Gastroesophageal sphincter (tissue), 4 donors: ENCODE measurements around the gene TRIO. TPM values are rescaled to one million over a fixed set of nuclear protein-coding genes. Genes with fewer than 3 reads are reported as not detected.

Source experiments
- ATAC-seq: fragments of 150-250 bp; one replicate; pipeline ENCODE4 v1.9.1; 2016; ENCODE audit warnings: mild to moderate bottlenecking, moderate library complexity
- H3K27ac ChIP-seq, 4 donors: fragments of 200-600 bp; sonication (generic) in 3 of 4; 1 replicate in 3 of 4; 2 replicates in 1 of 4; pipeline ENCODE4 v1.5.1; 2016 to 2019
- H3K27me3 ChIP-seq: fragments of 200-600 bp; sonication (generic); one replicate; pipeline ENCODE4 v1.5.1; 2019
- H3K36me3 ChIP-seq, 2 donors: fragments of 200-600 bp; sonication (generic); one replicate each; pipeline ENCODE4 v1.5.1; 2019; ENCODE audit warnings: control low read depth in 1 of 2
- H3K4me1 ChIP-seq, 3 donors: fragments of 200-600 bp; sonication (generic); 1 replicate in 2 of 3; 2 replicates in 1 of 3; pipeline ENCODE4 v1.5.1; 2016 to 2019; ENCODE audit warnings: control low read depth in 2 of 3
- H3K4me3 ChIP-seq, 2 donors: fragments of 200-600 bp; sonication (generic); one replicate each; pipeline ENCODE4 v1.5.1; 2019; ENCODE audit warnings: mild to moderate bottlenecking in 1 of 2, moderate library complexity in 1 of 2
- H3K9me3 ChIP-seq, 3 donors: fragments of 200-600 bp; sonication (generic); one replicate each; pipeline ENCODE4 v1.5.1; 2017 to 2019; ENCODE audit warnings: control low read depth in 2 of 3
- EP300 ChIP-seq: sonication (generic); formaldehyde crosslinking; IDR thresholded peaks from one replicate; pipeline ENCODE4 v1.6.1; 2017; ENCODE audit warnings: antibody characterized with exemption, mild to moderate bottlenecking
- POLR2A ChIP-seq, 2 donors: fragments of 450-650 bp; IDR thresholded peaks; one replicate each; pipeline ENCODE4 v1.6.1; 2017; ENCODE audit warnings: antibody characterized with exemption in 2 of 2, mild to moderate bottlenecking in 2 of 2, moderate library complexity in 1 of 2
- POLR2AphosphoS5 ChIP-seq: sonication (generic); formaldehyde crosslinking; IDR thresholded peaks from one replicate; pipeline ENCODE4 v1.6.1; 2017; ENCODE audit warnings: antibody characterized with exemption
- WGBS, 2 donors: methylation state at CpG; one replicate each; pipeline ENCODE4 v1.1.5; 2018; ENCODE audit warnings: low coverage in 1 of 2; 5-methylcytosine and 5-hydroxymethylcytosine counted together
- total RNA-seq, 4 donors: library from RNA; depleted of rRNA; stranded (reverse); fragments of >200 nt; gene quantifications; one replicate each; pipeline ENCODE4 v1.1.0, GENCODE V29; 2016
- TF ChIP-seq, protein P1 (sequence below), 4 experiments: fragments of 200-600 bp in 2 of 4; fragments of 450-650 bp in 2 of 4; sonication (generic) in 1 of 4; IDR thresholded peaks; one replicate each; pipeline ENCODE4 v1.5.1; 2017 to 2019; ENCODE audit warnings: antibody characterized with exemption in 4 of 4, mild to moderate bottlenecking in 2 of 4, moderate library complexity in 2 of 4

Gene TRIO
- total RNA-seq, 4 donors from 2014 or later = 69.2 to 257 (median 172) TPM

DNA sequence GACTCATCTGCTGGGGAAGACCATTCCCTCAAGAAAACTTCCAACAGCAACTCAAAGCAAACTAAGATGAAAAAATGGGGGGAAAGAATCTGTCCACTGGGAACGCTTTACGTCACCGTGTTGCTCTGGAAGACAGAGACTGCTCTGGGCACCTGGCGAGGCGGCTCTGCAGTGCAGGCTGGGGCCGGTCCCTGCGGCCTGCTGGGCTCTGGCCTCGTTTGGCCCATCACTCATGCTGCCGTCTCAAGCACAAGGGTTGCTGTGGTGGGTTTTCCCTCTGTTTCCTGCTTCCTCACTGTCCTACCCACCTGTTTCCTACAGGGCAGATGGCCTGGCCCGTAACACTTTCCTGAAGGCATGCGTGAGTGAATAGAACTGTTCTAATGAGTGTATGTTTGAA is 345.6 kb downstream of the TRIO start:
- no peak overlapping the region for H3K27ac ChIP-seq
- H3K4me3 ChIP-seq = no peak overlapping the region
- WGBS, 2 donors = 80 to 85% methylated on average over 1 to 4 of the region's 11 CpGs
- no peaks in the 10 kb centered on the region for H3K9me3 ChIP-seq
- no peak for ATAC-seq
- peaks cover 0 to 100% of the 10 kb centered on the region in 2 donors for H3K36me3 ChIP-seq
- TF ChIP-seq POLR2AphosphoS5 = no peak
- TF ChIP-seq, protein P1, sequence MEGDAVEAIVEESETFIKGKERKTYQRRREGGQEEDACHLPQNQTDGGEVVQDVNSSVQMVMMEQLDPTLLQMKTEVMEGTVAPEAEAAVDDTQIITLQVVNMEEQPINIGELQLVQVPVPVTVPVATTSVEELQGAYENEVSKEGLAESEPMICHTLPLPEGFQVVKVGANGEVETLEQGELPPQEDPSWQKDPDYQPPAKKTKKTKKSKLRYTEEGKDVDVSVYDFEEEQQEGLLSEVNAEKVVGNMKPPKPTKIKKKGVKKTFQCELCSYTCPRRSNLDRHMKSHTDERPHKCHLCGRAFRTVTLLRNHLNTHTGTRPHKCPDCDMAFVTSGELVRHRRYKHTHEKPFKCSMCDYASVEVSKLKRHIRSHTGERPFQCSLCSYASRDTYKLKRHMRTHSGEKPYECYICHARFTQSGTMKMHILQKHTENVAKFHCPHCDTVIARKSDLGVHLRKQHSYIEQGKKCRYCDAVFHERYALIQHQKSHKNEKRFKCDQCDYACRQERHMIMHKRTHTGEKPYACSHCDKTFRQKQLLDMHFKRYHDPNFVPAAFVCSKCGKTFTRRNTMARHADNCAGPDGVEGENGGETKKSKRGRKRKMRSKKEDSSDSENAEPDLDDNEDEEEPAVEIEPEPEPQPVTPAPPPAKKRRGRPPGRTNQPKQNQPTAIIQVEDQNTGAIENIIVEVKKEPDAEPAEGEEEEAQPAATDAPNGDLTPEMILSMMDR (IDR thresholded peaks at IDR 0.05) = no peak
- TF ChIP-seq EP300 = no peak
- no peak for TF ChIP-seq POLR2A (IDR thresholded peaks at IDR 0.05)
- H3K4me1 ChIP-seq = peaks cover 0 to 24% (median 3%) of the 10 kb centered on the region in 3 donors
- H3K27me3 ChIP-seq = no peaks in the 10 kb centered on the region

DNA sequence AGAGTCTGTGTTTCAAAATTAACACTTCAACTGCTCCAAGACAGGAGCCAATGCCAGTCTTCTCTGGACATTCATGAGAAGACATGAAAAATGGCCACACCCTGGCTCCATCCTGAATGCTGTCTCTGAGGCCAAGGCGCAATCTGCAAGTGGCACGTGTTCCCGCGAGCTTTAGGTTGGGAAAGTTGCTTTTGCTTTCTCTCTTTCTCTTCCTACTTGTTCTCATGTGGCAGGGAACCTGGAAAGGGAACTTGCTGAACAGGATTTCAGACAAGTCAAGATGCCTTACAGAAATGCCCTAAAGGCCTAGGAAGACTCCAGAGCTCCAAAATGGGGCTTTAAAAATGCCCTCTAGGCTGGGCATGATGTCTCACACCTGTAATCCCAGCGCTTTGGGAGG is 346.5 kb downstream of the TRIO start:
- TF ChIP-seq POLR2AphosphoS5 (no peak), POLR2A (IDR thresholded peaks at IDR 0.05) (no peak), EP300 (no peak)
- TF ChIP-seq, protein P1 (IDR thresholded peaks at IDR 0.05) = no peak
- Histone ChIP-seq H3K4me1 (peaks cover 0 to 24% (median 3%) of the 10 kb centered on the region in 3 donors), H3K27ac (no peak overlapping the region), H3K4me3 (no peak overlapping the region), H3K27me3 (no peaks in the 10 kb centered on the region), H3K9me3 (no peaks in the 10 kb centered on the region), H3K36me3 (peaks cover 0 to 100% of the 10 kb centered on the region in 2 donors)
- no peak for ATAC-seq
- WGBS, 2 donors = 60% methylated on average over 1 of the region's 5 CpGs; no CpG with 5 or more reads in 1 of the 2 donors

DNA sequence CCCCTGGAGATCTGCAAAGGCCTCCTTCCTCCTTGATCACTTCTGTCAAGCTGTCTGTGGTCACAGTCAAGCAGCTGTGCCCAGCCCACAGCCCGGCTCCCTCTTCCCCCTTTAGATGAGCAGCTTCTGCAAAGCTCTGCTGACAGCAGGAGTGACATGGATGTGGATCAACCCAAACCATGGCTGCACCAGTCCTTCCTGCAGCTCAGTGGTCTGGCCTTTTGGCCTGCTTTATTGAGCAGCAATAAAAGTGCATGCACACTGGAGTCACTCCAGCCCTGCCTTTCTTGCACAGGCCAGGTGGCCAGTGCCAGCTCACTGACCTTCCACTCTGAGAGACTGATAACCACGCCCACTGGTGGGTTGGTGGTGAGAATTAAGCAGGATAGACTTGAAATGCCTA is 347.2 kb downstream of the TRIO start:
- no peak overlapping the region for H3K27ac ChIP-seq
- H3K9me3 ChIP-seq = no peaks in the 10 kb centered on the region
- WGBS, 2 donors = 100% methylated on average over 1 of the region's 2 CpGs; no CpG with 5 or more reads in 1 of the 2 donors
- H3K4me1 ChIP-seq = peaks cover 0 to 24% (median 3%) of the 10 kb centered on the region in 3 donors
- ATAC-seq = no peak
- H3K27me3 ChIP-seq = no peaks in the 10 kb centered on the region
- TF ChIP-seq, protein P1 (IDR thresholded peaks at IDR 0.05) = no peak
- TF ChIP-seq POLR2AphosphoS5 = no peak
- TF ChIP-seq EP300 = no peak
- TF ChIP-seq POLR2A (IDR thresholded peaks at IDR 0.05) = no peak
- H3K36me3 ChIP-seq = peaks cover 0 to 100% of the 10 kb centered on the region in 2 donors
- no peak overlapping the region for H3K4me3 ChIP-seq

GRCh38 chr5:14491015-14491915 is 348.1 kb downstream of the TRIO start:
- Histone ChIP-seq H3K27ac (no peak overlapping the region), H3K9me3 (no peaks in the 10 kb centered on the region), H3K4me3 (no peak overlapping the region), H3K27me3 (no peaks in the 10 kb centered on the region), H3K4me1 (peaks cover 0 to 24% (median 3%) of the 10 kb centered on the region in 3 donors), H3K36me3 (peaks cover 0 to 100% of the 10 kb centered on the region in 2 donors)
- ATAC-seq = peak; percentile 79
- 68 to 81% methylated on average over 5 to 10 of the region's 21 CpGs for WGBS, 2 donors
- peak; percentile 11 for TF ChIP-seq POLR2AphosphoS5
- TF ChIP-seq, protein P1 (IDR thresholded peaks at IDR 0.05) = no peak
